Glutamatergic neuron (in vitro differentiated cells): ENCODE data around the gene MMP20. TPM values are rescaled to one million over a fixed set of nuclear protein-coding genes. Genes with fewer than 3 reads are reported as not detected.
A peak's percentile ranks its signal among the peaks of the same experiment; 100 is the strongest.

Experiments
- DNase-seq: peaks from one replicate; pipeline ENCODE4 v3.0.0; 2022
- H3K27ac Mint-ChIP-seq: one replicate; pipeline ENCODE4 v1.8.0; 2020; ENCODE audit warnings: mild to moderate bottlenecking, mixed read lengths, inconsistent platforms; ENCODE audit not compliant: unreplicated experiment
- H3K27me3 Mint-ChIP-seq: one replicate; pipeline ENCODE4 v1.8.0; 2020; ENCODE audit warnings: mild to moderate bottlenecking, moderate library complexity, mixed read lengths, inconsistent platforms; ENCODE audit not compliant: unreplicated experiment
- H3K36me3 Mint-ChIP-seq: one replicate; pipeline ENCODE4 v1.8.0; 2020; ENCODE audit warnings: mild to moderate bottlenecking, mixed read lengths, inconsistent platforms; ENCODE audit not compliant: unreplicated experiment
- H3K4me1 Mint-ChIP-seq: one replicate; pipeline ENCODE4 v1.8.0; 2020; ENCODE audit warnings: mild to moderate bottlenecking, low read depth, mixed read lengths, inconsistent platforms; ENCODE audit not compliant: unreplicated experiment
- H3K4me3 Mint-ChIP-seq: one replicate; pipeline ENCODE4 v1.8.0; 2020; ENCODE audit warnings: mild to moderate bottlenecking, mixed read lengths, inconsistent platforms; ENCODE audit not compliant: unreplicated experiment
- H3K9me3 Mint-ChIP-seq: one replicate; pipeline ENCODE4 v1.8.0; 2020; ENCODE audit warnings: mild to moderate bottlenecking, moderate library complexity, mixed read lengths, inconsistent platforms; ENCODE audit not compliant: unreplicated experiment
- long read RNA-seq: library from polyadenylated mRNA; unstranded; transcript quantifications from one replicate; pipeline ENCODE4 v2.0.0, GENCODE V29; 2020; ENCODE audit not compliant: unreplicated experiment
- total RNA-seq: library from RNA; stranded (reverse); fragmentation: NEBNext Ultra II Directional; extraction: Animal tissue kit (Norgen Biotek cat#: 25700); gene quantifications from one replicate; pipeline ENCODE4 v1.2.1, GENCODE V29; 2021; ENCODE audit not compliant: unreplicated experiment
- TF ChIP-seq, protein P1 (sequence below): fragments of 200-600 bp; sonication (generic); IDR thresholded peaks from one replicate; pipeline ENCODE4 v1.5.0; 2021; ENCODE audit not compliant: partially characterized antibody, unreplicated experiment

MMP20 gene
- total RNA-seq = not detected
- long read RNA-seq = 0 reads

DNA sequence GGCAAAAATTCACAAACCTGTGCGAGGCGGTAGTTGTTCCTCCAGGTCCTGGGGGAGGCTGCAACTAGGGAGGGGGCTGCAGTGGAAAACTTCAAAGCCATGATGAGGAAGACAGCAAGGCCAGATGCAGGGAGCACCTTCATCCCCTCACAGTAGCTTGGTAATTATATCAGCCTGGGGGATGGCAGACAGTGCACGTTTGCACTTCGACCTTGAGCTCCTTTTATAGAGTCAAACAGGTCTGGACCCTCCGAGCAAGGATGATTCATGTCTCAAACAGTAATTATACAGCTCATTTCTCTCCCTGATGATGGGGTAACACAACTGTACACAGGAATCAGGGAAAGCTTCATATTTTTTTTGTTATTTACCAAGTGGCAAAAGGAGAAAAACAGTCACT lies at the start of gene MMP20:
TSS of gene MMP20 (minus strand) at position 156 of the 400 bp plus-strand sequence. CDS start at position 143, 13 bp downstream.
- Mint-ChIP-seq H3K4me1 (no peaks in the 10 kb centered on the region), H3K36me3 (no peaks in the 10 kb centered on the region), H3K4me3 (no peak within 1 kb of the TSS), H3K27me3 (peaks cover 2% of the 10 kb centered on the region), H3K9me3 (no peaks in the 10 kb centered on the region), H3K27ac (no peak within 1 kb of the TSS)
- no peak for DNase-seq
- TF ChIP-seq, protein P1, sequence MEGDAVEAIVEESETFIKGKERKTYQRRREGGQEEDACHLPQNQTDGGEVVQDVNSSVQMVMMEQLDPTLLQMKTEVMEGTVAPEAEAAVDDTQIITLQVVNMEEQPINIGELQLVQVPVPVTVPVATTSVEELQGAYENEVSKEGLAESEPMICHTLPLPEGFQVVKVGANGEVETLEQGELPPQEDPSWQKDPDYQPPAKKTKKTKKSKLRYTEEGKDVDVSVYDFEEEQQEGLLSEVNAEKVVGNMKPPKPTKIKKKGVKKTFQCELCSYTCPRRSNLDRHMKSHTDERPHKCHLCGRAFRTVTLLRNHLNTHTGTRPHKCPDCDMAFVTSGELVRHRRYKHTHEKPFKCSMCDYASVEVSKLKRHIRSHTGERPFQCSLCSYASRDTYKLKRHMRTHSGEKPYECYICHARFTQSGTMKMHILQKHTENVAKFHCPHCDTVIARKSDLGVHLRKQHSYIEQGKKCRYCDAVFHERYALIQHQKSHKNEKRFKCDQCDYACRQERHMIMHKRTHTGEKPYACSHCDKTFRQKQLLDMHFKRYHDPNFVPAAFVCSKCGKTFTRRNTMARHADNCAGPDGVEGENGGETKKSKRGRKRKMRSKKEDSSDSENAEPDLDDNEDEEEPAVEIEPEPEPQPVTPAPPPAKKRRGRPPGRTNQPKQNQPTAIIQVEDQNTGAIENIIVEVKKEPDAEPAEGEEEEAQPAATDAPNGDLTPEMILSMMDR = no peak

DNA sequence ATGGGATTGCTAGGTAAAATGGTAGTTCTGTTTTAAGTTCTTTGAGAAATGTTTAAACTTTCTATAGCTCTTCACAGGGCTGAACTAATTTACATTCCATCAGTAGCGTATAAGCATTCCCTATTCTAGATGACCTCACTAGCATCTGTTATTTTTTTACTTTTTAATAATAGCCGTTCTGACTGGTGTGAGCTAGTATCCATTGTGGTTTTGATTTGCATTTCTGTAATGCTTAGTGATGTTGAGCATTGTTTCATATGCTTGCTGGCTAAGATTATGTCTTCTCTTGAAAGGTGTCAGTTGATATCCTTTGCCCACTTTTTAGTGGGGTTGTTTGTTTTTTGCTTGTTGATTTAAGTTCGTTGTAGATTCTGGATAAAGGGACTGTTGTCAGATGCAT lies 44.5 kb upstream of the MMP20 start:
- no peak for DNase-seq
- H3K4me3 Mint-ChIP-seq = no peak overlapping the region
- TF ChIP-seq, protein P1 = no peak
- peaks cover 1% of the 10 kb centered on the region for H3K9me3 Mint-ChIP-seq
- H3K4me1 Mint-ChIP-seq = peaks cover 8% of the 10 kb centered on the region
- H3K27me3 Mint-ChIP-seq = no peaks in the 10 kb centered on the region
- H3K27ac Mint-ChIP-seq = no peak overlapping the region
- no peaks in the 10 kb centered on the region for H3K36me3 Mint-ChIP-seq

DNA sequence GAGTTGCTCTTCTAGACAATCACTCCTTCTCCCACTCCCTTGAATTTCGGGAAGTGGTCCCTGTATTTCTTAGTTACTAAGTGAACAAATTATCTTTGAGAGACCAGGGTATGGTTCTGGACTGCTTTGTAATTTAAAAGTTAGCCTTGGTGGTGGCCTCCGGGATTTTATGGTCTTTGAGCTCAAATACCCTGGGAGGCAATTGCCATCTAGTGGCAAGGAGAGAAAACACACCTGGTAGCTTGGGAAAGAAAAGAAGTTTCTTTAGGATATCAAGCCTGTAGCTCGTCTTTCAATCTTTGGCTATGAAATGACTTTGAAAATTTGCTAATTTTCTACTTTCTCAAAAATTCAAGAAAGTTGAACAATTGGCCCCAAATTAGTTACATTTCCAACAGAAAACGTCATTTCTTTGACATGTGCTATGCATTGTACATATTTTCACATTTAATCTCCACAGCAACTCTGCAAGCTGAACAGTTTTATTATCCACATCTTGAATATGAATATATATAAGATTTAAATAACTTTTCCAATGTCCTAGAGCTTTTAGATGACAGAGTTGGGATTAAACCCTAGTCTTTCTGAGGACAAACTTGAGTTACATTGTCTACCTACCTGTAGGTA lies 41.3 kb upstream of the MMP20 start:
- H3K9me3 Mint-ChIP-seq = peaks cover 1% of the 10 kb centered on the region
- DNase-seq = no peak

DNA sequence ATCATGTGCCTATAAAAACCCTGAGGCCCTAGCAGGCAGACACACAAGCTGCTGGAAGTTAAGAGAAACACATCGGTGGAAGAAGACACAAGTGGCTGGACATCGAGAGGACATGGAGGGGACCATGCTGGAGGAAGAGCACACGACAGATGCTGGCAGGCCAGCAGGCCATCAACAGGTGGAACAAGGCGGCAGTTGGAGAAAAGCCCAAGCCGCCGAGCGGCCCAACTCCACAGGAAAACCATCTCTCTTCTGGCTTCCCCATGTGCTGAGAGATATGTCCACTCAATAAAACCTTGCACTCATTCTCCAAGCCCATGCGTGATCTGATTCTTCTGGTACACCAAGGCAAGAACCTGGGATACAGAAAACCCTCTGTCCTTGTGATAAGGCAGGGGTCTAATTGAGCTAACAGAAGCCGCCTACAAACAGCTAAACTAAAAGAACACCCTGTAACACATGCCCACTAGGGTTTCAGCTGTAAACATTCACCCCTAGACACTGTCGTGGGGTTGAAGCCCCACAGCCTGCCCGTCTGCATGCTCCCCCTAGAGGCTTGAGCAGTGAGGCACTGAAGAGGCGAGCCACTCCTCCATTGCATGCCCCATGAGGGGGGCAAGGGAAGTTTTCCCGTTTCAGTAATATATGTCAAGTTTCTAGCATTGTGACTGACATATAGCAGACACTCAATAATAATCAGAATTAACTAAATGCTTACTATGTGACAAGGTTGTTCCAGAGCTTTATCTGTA lies 39.0 kb upstream of the MMP20 start:
- Mint-ChIP-seq H3K36me3 (no peaks in the 10 kb centered on the region), H3K27ac (no peak overlapping the region)
- DNase-seq = no peak

More for the DNA sequence above, 41.3 kb upstream of the MMP20 start:
- Mint-ChIP-seq H3K27ac (no peak overlapping the region), H3K36me3 (no peaks in the 10 kb centered on the region), H3K4me3 (no peak overlapping the region), H3K4me1 (peaks cover 8% of the 10 kb centered on the region), H3K27me3 (no peaks in the 10 kb centered on the region)
- TF ChIP-seq, protein P1 = peak; percentile 74

More for the DNA sequence above, 39.0 kb upstream of the MMP20 start:
- peaks cover 1% of the 10 kb centered on the region for H3K9me3 Mint-ChIP-seq
- H3K27me3 Mint-ChIP-seq = no peaks in the 10 kb centered on the region
- H3K4me1 Mint-ChIP-seq = peaks cover 8% of the 10 kb centered on the region
- TF ChIP-seq, protein P1 = no peak
- no peak overlapping the region for H3K4me3 Mint-ChIP-seq
